Mucosa of stomach (tissue), 1 donor: ENCODE measurements around the gene COQ8B.
"Not testable (repeated sequence)": the region's sequence is repeated elsewhere in the genome, so short reads cannot be mapped to it uniquely, and the experiment has no call there.

ENCODE experiments used
- H3K27me3 ChIP-seq: one replicate; pipeline ENCODE4 v1.7.0; 2013; ENCODE audit warnings: mild to moderate bottlenecking, low read length; ENCODE audit not compliant: control insufficient read depth, insufficient read depth
- H3K36me3 ChIP-seq: one replicate; pipeline ENCODE4 v1.7.0; 2013; ENCODE audit warnings: low read length; ENCODE audit not compliant: control insufficient read depth, insufficient read depth
- H3K4me1 ChIP-seq: one replicate; pipeline ENCODE4 v1.7.0; 2013; ENCODE audit warnings: mild to moderate bottlenecking, low read length; ENCODE audit not compliant: control insufficient read depth, insufficient read depth
- H3K4me3 ChIP-seq: one replicate; pipeline ENCODE4 v1.7.0; 2013; ENCODE audit warnings: low read length
- H3K9ac ChIP-seq: one replicate; pipeline ENCODE4 v1.7.0; 2013; ENCODE audit warnings: mild to moderate bottlenecking, low read length, moderate library complexity
- H3K9me3 ChIP-seq: one replicate; pipeline ENCODE4 v1.7.0; 2013; ENCODE audit warnings: mild to moderate bottlenecking, low read length, moderate library complexity; ENCODE audit not compliant: control insufficient read depth
- donor health status: Pancreatic carcinoma.

Gene COQ8B

GRCh38 chr19:40667602-40668001 is 49.1 kb downstream of the COQ8B start:
- no peaks in the 10 kb centered on the region for H3K9me3 ChIP-seq
- peaks cover 18% of the 10 kb centered on the region for H3K4me1 ChIP-seq
- peaks cover 3% of the 10 kb centered on the region for H3K27me3 ChIP-seq
- peaks cover 6% of the 10 kb centered on the region for H3K36me3 ChIP-seq
- no peak overlapping the region for H3K9ac ChIP-seq
- no peak overlapping the region for H3K4me3 ChIP-seq

DNA sequence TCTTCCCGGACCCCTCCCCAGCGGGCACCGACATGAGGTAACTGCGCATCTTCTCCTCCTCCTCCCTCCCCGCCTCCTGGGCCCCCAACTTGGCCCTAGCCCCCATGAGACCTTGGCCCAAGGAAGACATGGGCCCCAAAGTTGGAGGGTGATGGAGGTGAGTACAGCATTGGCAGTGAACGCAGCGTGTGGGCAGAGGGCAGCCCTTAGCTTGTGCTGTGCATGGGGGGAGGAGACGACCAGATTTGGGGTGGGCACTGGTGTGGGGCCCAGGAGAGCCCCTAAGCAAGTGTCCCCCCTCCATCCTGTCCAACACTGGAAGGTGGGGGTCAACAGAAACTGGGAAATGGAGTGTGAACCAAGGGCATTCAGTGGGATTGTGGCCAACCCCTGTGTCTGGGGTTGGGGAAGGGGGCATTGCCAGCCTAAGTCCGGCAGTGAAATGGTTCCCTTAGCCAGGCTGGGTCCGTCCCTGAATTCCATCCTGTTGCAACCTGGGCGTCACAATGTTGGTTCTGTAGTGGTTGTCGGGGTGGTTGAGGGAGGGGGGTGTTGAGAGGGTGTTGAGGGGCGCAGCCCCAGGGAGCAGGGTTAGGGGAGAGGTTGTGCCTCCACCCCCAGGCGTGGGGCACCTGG is 49.8 kb downstream of the COQ8B start:
- Histone ChIP-seq H3K4me3 (no peak overlapping the region), H3K36me3 (peaks cover 6% of the 10 kb centered on the region), H3K27me3 (peaks cover 3% of the 10 kb centered on the region), H3K9me3 (no peaks in the 10 kb centered on the region), H3K9ac (no peak overlapping the region), H3K4me1 (peaks cover 20% of the 10 kb centered on the region)

GRCh38 chr19:40663695-40664692 is 52.7 kb downstream of the COQ8B start:
- H3K36me3 ChIP-seq, result no peaks in the 10 kb centered on the region
- no peak overlapping the region for H3K4me3 ChIP-seq
- peaks cover 20% of the 10 kb centered on the region for H3K4me1 ChIP-seq
- peak overlapping the region; percentile 3 for H3K9ac ChIP-seq
- no peaks in the 10 kb centered on the region for H3K9me3 ChIP-seq
- H3K27me3 ChIP-seq, result peaks cover 3% of the 10 kb centered on the region

- Histone ChIP-seq H3K4me1 (peaks cover 20% of the 10 kb centered on the region), H3K4me3 (no peak overlapping the region), H3K36me3 (no peaks in the 10 kb centered on the region), H3K27me3 (peaks cover 3% of the 10 kb centered on the region), H3K9ac (peak overlapping the region; percentile 3), H3K9me3 (no peaks in the 10 kb centered on the region)
These were observed 53.6 kb downstream of the COQ8B start for GRCh38 chr19:40662925-40663694.

GRCh38 chr19:40661616-40662015 is 55.1 kb downstream of the COQ8B start:
- no peak overlapping the region for H3K4me3 ChIP-seq
- peaks cover 3% of the 10 kb centered on the region for H3K27me3 ChIP-seq
- no peak overlapping the region for H3K9ac ChIP-seq
- H3K36me3 ChIP-seq, result no peaks in the 10 kb centered on the region
- H3K9me3 ChIP-seq, result no peaks in the 10 kb centered on the region
- peaks cover 17% of the 10 kb centered on the region for H3K4me1 ChIP-seq

DNA sequence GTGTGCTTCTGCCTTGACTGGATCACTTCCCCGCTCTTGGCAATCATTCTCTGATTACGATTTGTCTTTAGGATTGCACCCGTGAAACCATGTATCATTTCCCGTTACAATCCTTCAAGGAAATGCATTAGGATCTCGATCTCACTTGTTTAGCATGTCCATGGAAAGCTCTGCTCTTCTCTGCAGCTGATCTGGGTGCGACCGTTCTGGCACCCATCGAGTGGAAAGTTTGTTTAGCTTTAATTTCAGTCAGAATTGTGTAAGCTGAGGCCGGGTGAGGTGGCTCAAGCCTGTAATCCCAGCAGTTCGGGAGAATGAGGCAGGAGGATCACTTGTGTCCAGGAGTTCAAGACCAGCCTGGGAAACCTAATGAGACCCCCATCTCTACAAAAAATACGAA is 57.1 kb downstream of the COQ8B start:
- Histone ChIP-seq H3K4me3 (no peak overlapping the region), H3K27me3 (peaks cover 3% of the 10 kb centered on the region), H3K4me1 (peaks cover 12% of the 10 kb centered on the region), H3K9me3 (no peaks in the 10 kb centered on the region), H3K36me3 (no peaks in the 10 kb centered on the region), H3K9ac (no peak overlapping the region)

- peaks cover 3% of the 10 kb centered on the region for H3K27me3 ChIP-seq
- H3K9me3 ChIP-seq, result no peaks in the 10 kb centered on the region
- H3K4me3 ChIP-seq, result no peak overlapping the region
- no peaks in the 10 kb centered on the region for H3K36me3 ChIP-seq
- peaks cover 12% of the 10 kb centered on the region for H3K4me1 ChIP-seq
- H3K9ac ChIP-seq, result no peak overlapping the region
These were observed 57.6 kb downstream of the COQ8B start for GRCh38 chr19:40659116-40659515.

DNA sequence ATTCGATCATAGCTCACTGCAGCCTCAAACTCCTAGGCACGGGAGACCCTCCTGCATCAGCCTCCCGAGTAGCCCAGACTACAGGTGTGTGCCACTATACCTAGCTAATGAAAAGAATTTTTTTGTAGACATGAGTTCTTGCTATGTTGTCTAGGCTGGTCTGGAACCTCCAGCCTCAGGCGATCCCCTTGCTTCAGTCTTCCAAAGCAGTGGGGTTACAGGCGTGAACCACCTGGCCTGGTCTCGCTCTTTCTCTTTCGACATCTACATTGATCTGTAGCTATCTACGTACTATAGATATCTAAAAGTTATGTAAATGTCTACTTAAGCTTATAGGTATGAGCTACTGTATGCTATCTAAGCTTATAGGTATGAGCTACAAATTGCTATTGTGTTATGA is 58.7 kb downstream of the COQ8B start:
- Histone ChIP-seq H3K4me3 (no peak overlapping the region), H3K4me1 (peaks cover 4% of the 10 kb centered on the region), H3K27me3 (no peaks in the 10 kb centered on the region), H3K9me3 (no peaks in the 10 kb centered on the region), H3K9ac (no peak overlapping the region), H3K36me3 (no peaks in the 10 kb centered on the region)

DNA sequence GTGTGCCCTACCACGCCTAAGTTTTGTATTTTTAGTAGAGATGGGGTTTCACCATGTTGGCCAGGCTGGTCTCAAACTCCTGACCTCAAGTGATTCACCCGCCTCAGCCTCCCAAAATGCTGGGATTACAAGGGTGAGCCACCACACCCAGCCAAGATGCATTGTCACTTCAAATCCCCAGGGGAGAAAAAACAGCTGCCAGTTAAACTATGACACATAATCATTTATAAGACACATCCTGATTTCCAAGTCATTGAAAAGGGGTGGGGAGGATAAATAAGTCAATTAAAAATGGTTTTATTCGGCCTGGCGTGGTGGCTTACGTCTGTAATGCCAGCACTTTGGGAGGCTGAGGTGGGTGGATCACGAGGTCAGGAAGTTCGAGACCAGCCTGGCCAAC is 61.0 kb downstream of the COQ8B start:
- not testable (repeated sequence) for H3K4me3 ChIP-seq, H3K9me3 ChIP-seq, H3K36me3 ChIP-seq, H3K4me1 ChIP-seq, H3K9ac ChIP-seq, H3K27me3 ChIP-seq

- not testable (repeated sequence) for H3K4me1 ChIP-seq, H3K9ac ChIP-seq, H3K4me3 ChIP-seq, H3K9me3 ChIP-seq, H3K27me3 ChIP-seq, H3K36me3 ChIP-seq
These were observed 64.4 kb downstream of the COQ8B start for GRCh38 chr19:40652303-40652702.

DNA sequence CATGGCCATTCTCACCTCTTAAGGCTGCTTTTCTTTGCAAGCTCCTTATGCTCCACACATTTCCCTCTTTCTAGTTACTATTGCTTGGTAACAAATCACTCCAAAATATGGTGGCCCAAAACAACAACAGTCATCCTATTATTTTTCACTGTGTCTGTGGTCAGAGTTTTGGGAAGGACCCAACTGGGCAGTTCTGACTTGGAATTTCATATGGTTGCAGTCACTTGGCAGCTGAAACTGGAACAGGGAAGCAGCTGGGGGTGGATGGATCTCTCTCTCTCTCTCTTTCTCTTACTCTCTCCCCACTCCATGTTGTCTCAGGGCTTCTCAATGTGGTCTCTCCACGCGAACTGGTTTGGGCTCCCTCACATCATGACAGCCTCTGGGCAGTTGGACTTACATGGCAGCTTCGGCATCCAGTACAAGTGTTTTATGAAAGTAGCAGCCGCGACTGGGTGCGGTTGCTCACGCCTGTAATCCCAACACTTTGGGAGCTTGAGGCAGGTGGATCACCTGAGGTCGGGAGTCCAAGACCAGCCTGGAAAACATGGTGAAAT is 65.9 kb downstream of the COQ8B start:
- no peaks in the 10 kb centered on the region for H3K27me3 ChIP-seq

More for the DNA sequence above, 65.9 kb downstream of the COQ8B start:
- H3K36me3 ChIP-seq, result no peaks in the 10 kb centered on the region
- no peak overlapping the region for H3K9ac ChIP-seq
- no peak overlapping the region for H3K4me3 ChIP-seq
- peaks cover 6% of the 10 kb centered on the region for H3K4me1 ChIP-seq
- no peaks in the 10 kb centered on the region for H3K9me3 ChIP-seq
